ENCODE data around the gene PIGV. TPM values are rescaled to one million over a fixed set of nuclear protein-coding genes. Genes with fewer than 3 reads are reported as not detected.

PIGV gene
- total RNA-seq, 4 donors from 2014 or later: 9.5 to 20.3 (median 12.4) TPM

DNA sequence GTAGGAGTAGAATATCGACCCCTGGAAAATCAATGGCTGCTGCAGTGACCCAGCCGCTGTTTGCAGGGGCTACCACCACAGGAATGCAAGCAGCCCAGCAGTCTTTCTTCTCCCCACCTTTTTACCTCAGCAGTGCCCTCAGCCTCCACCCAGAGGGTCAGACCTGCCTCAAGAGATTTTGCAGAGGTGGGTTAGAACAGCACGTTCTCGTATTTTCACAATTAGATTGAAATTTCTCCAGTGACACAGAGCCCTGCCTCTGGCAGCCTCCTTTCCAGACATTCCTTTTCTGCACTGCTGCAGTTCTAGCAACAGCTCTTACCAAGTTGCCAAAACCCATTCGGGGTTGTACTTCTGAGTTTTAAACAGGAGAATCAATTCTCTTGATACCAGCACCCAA is 38.3 kb upstream of the PIGV start:
- DNase-seq: no peak
- no peaks in the 10 kb centered on the region for H3K9me3 ChIP-seq
- intact Hi-C loops (cut with DNase I; ENCODE audit: low total_unique reads): no loop called here
- H3K4me1 ChIP-seq: peaks cover 0 to 13% of the 10 kb centered on the region in 2 donors
- TF ChIP-seq, protein P1, sequence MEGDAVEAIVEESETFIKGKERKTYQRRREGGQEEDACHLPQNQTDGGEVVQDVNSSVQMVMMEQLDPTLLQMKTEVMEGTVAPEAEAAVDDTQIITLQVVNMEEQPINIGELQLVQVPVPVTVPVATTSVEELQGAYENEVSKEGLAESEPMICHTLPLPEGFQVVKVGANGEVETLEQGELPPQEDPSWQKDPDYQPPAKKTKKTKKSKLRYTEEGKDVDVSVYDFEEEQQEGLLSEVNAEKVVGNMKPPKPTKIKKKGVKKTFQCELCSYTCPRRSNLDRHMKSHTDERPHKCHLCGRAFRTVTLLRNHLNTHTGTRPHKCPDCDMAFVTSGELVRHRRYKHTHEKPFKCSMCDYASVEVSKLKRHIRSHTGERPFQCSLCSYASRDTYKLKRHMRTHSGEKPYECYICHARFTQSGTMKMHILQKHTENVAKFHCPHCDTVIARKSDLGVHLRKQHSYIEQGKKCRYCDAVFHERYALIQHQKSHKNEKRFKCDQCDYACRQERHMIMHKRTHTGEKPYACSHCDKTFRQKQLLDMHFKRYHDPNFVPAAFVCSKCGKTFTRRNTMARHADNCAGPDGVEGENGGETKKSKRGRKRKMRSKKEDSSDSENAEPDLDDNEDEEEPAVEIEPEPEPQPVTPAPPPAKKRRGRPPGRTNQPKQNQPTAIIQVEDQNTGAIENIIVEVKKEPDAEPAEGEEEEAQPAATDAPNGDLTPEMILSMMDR (IDR thresholded peaks at IDR 0.05): no peak
- no peak for TF ChIP-seq POLR2A (IDR thresholded peaks at IDR 0.05)
- no peak overlapping the region for H3K27ac ChIP-seq
- H3K36me3 ChIP-seq: no peaks in the 10 kb centered on the region
- no peak overlapping the region for H3K4me3 ChIP-seq
- H3K27me3 ChIP-seq: no peaks in the 10 kb centered on the region

- TF ChIP-seq, protein P1 (IDR thresholded peaks at IDR 0.05): no peak
- no peak for TF ChIP-seq POLR2A (IDR thresholded peaks at IDR 0.05)
- Histone ChIP-seq H3K27ac (no peak overlapping the region), H3K4me1 (peaks cover 0 to 13% of the 10 kb centered on the region in 2 donors), H3K4me3 (no peak overlapping the region), H3K36me3 (no peaks in the 10 kb centered on the region), H3K27me3 (no peaks in the 10 kb centered on the region), H3K9me3 (no peaks in the 10 kb centered on the region)
- DNase-seq: no peak
- intact Hi-C loops (cut with DNase I; ENCODE audit: low total_unique reads): no loop called here
Observed at GRCh38 chr1:26750428-26750827, 37.3 kb upstream of the PIGV start.

- H3K36me3 ChIP-seq: no peaks in the 10 kb centered on the region
- intact Hi-C loops (cut with DNase I; ENCODE audit: low total_unique reads): no loop called here
- H3K27me3 ChIP-seq: no peaks in the 10 kb centered on the region
- TF ChIP-seq, protein P1 (IDR thresholded peaks at IDR 0.05): no peak
- TF ChIP-seq POLR2A (IDR thresholded peaks at IDR 0.05): no peak
- H3K4me1 ChIP-seq: peaks cover 0 to 13% of the 10 kb centered on the region in 2 donors
- no peaks in the 10 kb centered on the region for H3K9me3 ChIP-seq
- peak in 1 of 2 donors; percentile 41 for DNase-seq
- peak overlapping the region; percentile 51 to 56 for H3K27ac ChIP-seq
- H3K4me3 ChIP-seq: no peak overlapping the region
Observed at GRCh38 chr1:26752519-26752918, 35.2 kb upstream of the PIGV start.

- no peak overlapping the region for H3K4me3 ChIP-seq
- peak overlapping the region; percentile 51 to 56 for H3K27ac ChIP-seq
- no peaks in the 10 kb centered on the region for H3K9me3 ChIP-seq
- no peaks in the 10 kb centered on the region for H3K27me3 ChIP-seq
- no peak for DNase-seq
- intact Hi-C loops (cut with DNase I; ENCODE audit: low total_unique reads): no loop called here
- no peak for TF ChIP-seq POLR2A (IDR thresholded peaks at IDR 0.05)
- TF ChIP-seq, protein P1 (IDR thresholded peaks at IDR 0.05): no peak
- no peaks in the 10 kb centered on the region for H3K36me3 ChIP-seq
- peaks cover 0 to 9% of the 10 kb centered on the region in 2 donors for H3K4me1 ChIP-seq
Observed at GRCh38 chr1:26754086-26754874, 33.5 kb upstream of the PIGV start.

- Histone ChIP-seq H3K9me3 (no peaks in the 10 kb centered on the region), H3K4me3 (no peak overlapping the region), H3K27me3 (no peaks in the 10 kb centered on the region), H3K27ac (no peak overlapping the region), H3K36me3 (no peaks in the 10 kb centered on the region), H3K4me1 (peaks cover 0 to 6% of the 10 kb centered on the region in 2 donors)
- intact Hi-C loops (cut with DNase I; ENCODE audit: low total_unique reads): no loop called here
- TF ChIP-seq POLR2A (IDR thresholded peaks at IDR 0.05): no peak
- TF ChIP-seq, protein P1 (IDR thresholded peaks at IDR 0.05): no peak
- no peak for DNase-seq
Observed at GRCh38 chr1:26758358-26758757, 29.4 kb upstream of the PIGV start.
